Measurements from ENCODE around the gene BRSK2. TPM values are rescaled to one million over a fixed set of nuclear protein-coding genes. Genes with fewer than 3 reads are reported as not detected.
A peak's percentile ranks its signal among the peaks of the same experiment; 100 is the strongest.

BRSK2 gene
- total RNA-seq, 3 donors from 2014 or later (not counting 1 experiment from before 2014, with no cell fraction given) = 0.11 to 0.14 TPM; not detected in 1

DNA sequence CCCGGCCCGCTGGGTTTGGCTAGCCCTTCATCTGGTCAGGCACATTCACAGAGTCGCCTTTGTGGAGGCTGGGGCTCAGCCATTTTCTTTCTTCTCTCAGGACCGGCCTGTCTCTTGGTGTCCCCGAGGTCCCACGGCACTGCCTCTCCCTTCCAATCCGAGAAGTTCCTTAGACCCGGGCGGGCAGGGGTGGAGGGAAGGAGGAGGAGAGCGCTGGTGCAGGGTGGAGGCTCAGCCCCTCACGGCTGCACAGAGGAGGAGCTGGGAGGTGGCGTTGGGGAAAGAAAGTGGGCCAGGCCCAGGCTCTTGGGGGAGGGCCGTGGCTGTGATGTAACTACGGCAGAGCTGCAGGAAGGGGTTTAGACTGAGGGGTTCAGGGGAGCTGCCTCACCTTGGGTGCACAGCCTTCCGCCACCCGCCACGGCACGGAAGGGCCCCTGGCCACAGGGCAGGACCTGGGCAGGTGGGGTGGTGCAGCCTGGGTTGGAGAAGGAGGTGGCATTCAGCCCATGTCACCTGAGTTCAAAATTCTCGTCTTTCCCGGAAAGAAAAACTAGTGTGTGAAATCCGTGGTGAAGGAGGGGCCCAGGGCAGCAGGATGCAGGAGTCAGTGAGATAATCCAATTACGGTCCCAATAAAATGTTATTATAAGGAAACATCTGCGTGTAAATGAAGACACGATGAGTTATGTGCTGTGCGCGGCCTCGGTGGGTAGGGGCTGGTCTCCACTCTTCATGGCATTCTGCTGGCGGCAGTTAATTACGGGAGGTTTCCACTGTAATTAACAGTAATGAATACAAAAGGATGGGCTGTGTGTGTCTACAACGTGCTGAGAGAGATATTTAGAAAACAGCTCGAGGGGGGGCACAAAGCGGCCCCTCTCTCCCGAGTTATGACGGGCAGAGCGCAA lies 1.7 kb downstream of the BRSK2 start:
- intact Hi-C loops (cut with micrococcal nuclease) = no loop called here
- Histone ChIP-seq H3K4me1 (ENCODE audit: control insufficient read depth, insufficient read depth, low read length) (peaks cover 21% of the 10 kb centered on the region), H3K9me3 (ENCODE audit: control insufficient read depth, insufficient read depth, low read length) (no peaks in the 10 kb centered on the region), H3K4me3 (ENCODE audit: low read length) (no peak overlapping the region), H3K27ac (ENCODE audit: low read length) (no peak overlapping the region), H3K27me3 (ENCODE audit: control insufficient read depth, insufficient read depth, low read length) (peaks cover 25% of the 10 kb centered on the region), H3K36me3 (ENCODE audit: control insufficient read depth, insufficient read depth, low read length) (no peaks in the 10 kb centered on the region)
- Mint-ChIP-seq H3K27ac (no peak overlapping the region), H3K4me1 (peaks cover 0 to 14% of the 10 kb centered on the region in 2 donors), H3K27me3 (ENCODE audit: low read depth in 2 of 2) (peaks cover 11 to 32% of the 10 kb centered on the region in 2 donors), H3K9me3 (no peaks in the 10 kb centered on the region), H3K36me3 (no peaks in the 10 kb centered on the region), H3K4me3 (peak overlapping the region; percentile 55)
- TF ChIP-seq, protein P1, sequence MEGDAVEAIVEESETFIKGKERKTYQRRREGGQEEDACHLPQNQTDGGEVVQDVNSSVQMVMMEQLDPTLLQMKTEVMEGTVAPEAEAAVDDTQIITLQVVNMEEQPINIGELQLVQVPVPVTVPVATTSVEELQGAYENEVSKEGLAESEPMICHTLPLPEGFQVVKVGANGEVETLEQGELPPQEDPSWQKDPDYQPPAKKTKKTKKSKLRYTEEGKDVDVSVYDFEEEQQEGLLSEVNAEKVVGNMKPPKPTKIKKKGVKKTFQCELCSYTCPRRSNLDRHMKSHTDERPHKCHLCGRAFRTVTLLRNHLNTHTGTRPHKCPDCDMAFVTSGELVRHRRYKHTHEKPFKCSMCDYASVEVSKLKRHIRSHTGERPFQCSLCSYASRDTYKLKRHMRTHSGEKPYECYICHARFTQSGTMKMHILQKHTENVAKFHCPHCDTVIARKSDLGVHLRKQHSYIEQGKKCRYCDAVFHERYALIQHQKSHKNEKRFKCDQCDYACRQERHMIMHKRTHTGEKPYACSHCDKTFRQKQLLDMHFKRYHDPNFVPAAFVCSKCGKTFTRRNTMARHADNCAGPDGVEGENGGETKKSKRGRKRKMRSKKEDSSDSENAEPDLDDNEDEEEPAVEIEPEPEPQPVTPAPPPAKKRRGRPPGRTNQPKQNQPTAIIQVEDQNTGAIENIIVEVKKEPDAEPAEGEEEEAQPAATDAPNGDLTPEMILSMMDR (IDR thresholded peaks at IDR 0.05) = no peak
- ATAC-seq = no peak
- WGBS (ENCODE audit: insufficient coverage) = 33% methylated on average over 35 of the region's 35 CpGs
- peak in 1 of 2 donors; percentile 38 for DNase-seq

DNA sequence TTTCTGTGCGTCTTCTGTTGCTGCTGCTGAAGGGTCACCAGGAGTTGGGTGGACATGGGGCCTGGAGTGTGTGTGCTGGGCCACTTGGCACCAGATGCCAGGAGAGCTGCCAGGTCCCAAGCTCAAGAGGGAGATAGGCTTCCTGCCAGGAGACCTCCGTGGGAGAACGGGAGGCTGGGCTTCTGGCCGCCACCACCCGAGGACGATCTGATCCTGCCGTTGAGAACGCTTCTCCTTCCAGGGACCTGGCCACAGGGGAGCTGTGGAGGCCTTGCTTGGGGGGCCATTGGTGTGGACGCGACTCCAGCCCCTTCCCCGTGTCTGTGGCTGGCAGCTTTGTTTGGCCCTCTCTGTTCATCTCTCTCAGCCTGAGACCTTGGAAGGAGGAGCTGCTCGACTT lies 2.4 kb downstream of the BRSK2 start:
- Histone ChIP-seq H3K9me3 (ENCODE audit: control insufficient read depth, insufficient read depth, low read length) (no peaks in the 10 kb centered on the region), H3K27ac (ENCODE audit: low read length) (no peak overlapping the region), H3K4me1 (ENCODE audit: control insufficient read depth, insufficient read depth, low read length) (peaks cover 21% of the 10 kb centered on the region), H3K27me3 (ENCODE audit: control insufficient read depth, insufficient read depth, low read length) (peaks cover 25% of the 10 kb centered on the region), H3K4me3 (ENCODE audit: low read length) (no peak overlapping the region), H3K36me3 (ENCODE audit: control insufficient read depth, insufficient read depth, low read length) (no peaks in the 10 kb centered on the region)
- Mint-ChIP-seq H3K27me3 (ENCODE audit: low read depth in 2 of 2) (peaks cover 11 to 27% of the 10 kb centered on the region in 2 donors), H3K36me3 (no peaks in the 10 kb centered on the region), H3K4me1 (peaks cover 0 to 14% of the 10 kb centered on the region in 2 donors), H3K27ac (no peak overlapping the region), H3K9me3 (no peaks in the 10 kb centered on the region), H3K4me3 (no peak overlapping the region)
- intact Hi-C loops (cut with micrococcal nuclease) = no loop called here
- ATAC-seq = no peak
- TF ChIP-seq, protein P1 (IDR thresholded peaks at IDR 0.05) = no peak
- WGBS (ENCODE audit: insufficient coverage) = 78% methylated on average over 12 of the region's 12 CpGs
- DNase-seq = no peak

DNA sequence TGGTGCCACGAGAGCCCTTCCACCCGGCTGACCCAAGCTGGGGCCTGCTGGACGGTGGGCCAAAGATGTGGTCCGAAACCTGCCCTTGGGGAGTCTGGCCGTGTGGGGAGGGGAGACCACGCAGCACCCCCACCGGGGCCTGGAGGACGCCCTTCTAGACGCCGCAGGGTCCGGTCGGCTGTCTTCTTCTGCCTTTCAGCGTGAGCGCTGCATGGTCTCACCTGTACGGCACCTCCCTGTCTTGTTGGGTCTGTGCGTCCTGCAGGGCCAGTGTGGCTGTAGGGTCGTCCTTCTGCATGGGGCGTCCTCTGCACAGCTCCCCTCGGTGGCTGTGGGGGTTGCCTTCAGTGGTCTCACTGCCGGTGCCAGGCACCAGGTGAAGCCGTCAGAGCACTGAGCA lies 2.8 kb downstream of the BRSK2 start:
- H3K27ac Mint-ChIP-seq = no peak overlapping the region
- H3K36me3 Mint-ChIP-seq = no peaks in the 10 kb centered on the region
- no peak overlapping the region for H3K4me3 ChIP-seq (ENCODE audit: low read length)
- H3K27me3 ChIP-seq (ENCODE audit: control insufficient read depth, insufficient read depth, low read length) = peaks cover 25% of the 10 kb centered on the region
- ATAC-seq = no peak
- peaks cover 11 to 23% of the 10 kb centered on the region in 2 donors for H3K27me3 Mint-ChIP-seq (ENCODE audit: low read depth in 2 of 2)
- 89% methylated on average over 21 of the region's 21 CpGs for WGBS (ENCODE audit: insufficient coverage)
- no peak overlapping the region for H3K4me3 Mint-ChIP-seq
- no peaks in the 10 kb centered on the region for H3K36me3 ChIP-seq (ENCODE audit: control insufficient read depth, insufficient read depth, low read length)
- H3K27ac ChIP-seq (ENCODE audit: low read length) = no peak overlapping the region
- intact Hi-C loops (cut with micrococcal nuclease) = no loop called here
- TF ChIP-seq, protein P1 (IDR thresholded peaks at IDR 0.05) = no peak
- DNase-seq = no peak
- peaks cover 0 to 11% of the 10 kb centered on the region in 2 donors for H3K4me1 Mint-ChIP-seq
- peaks cover 21% of the 10 kb centered on the region for H3K4me1 ChIP-seq (ENCODE audit: control insufficient read depth, insufficient read depth, low read length)
- H3K9me3 Mint-ChIP-seq = no peaks in the 10 kb centered on the region
- H3K9me3 ChIP-seq (ENCODE audit: control insufficient read depth, insufficient read depth, low read length) = no peaks in the 10 kb centered on the region

All from natural killer cell (primary cell).